AG04450 (cell line): ENCODE results near the gene VSTM4. TPM values are rescaled to one million over a fixed set of nuclear protein-coding genes. Genes with fewer than 3 reads are reported as not detected.
A peak's percentile ranks its signal among the peaks of the same experiment; 100 is the strongest.

Experiments
- CTCF ChIA-PET: fragments of 300-600, 350-600 bp; formaldehyde crosslinking; extraction: SDS; loops from one replicate; lab custom pipeline; 2022; ENCODE audit warnings: antibody characterized with exemption, inconsistent platforms; lab: Charles Lee
- POLR2A ChIA-PET: fragments of 350-600 bp; formaldehyde crosslinking; extraction: SDS; loops from one replicate; lab custom pipeline; 2021; ENCODE audit warnings: antibody characterized with exemption, inconsistent platforms; lab: Yijun Ruan, JAX
- DNase-seq: peaks from one replicate; pipeline ENCODE4 v3.0.0-alpha.2; 2011; ENCODE audit warnings: low read depth, low spot score
- H3K27ac ChIP-seq: one replicate; pipeline ENCODE4 v1.5.1; 2012; ENCODE audit warnings: low read depth, low read length, control low read depth
- H3K27me3 ChIP-seq: one replicate; pipeline ENCODE4 v1.6.0; 2012; ENCODE audit warnings: low read length; ENCODE audit not compliant: control insufficient read depth, insufficient read depth
- H3K4me3 ChIP-seq: 2 replicates; pipeline ENCODE4 v1.5.1; 2011; ENCODE audit warnings: mild to moderate bottlenecking, low read depth, low read length, control low read depth
- H3K9me3 ChIP-seq: 2 replicates; pipeline ENCODE4 v1.5.1; 2012; ENCODE audit warnings: low read length; ENCODE audit not compliant: control insufficient read depth, insufficient read depth
- CTCF ChIP-seq: IDR thresholded peaks from 2 replicates; pipeline ENCODE4 v1.5.1; 2011; ENCODE audit warnings: low read depth, low read length, control low read depth, inconsistent platforms
- polyA plus RNA-seq: library from polyadenylated mRNA; depleted of rRNA; stranded (reverse); fragments of >200 nt; gene quantifications from 2 replicates; pipeline ENCODE4 v1.2.3, GENCODE V29; 2011

The VSTM4 gene
- polyA plus RNA-seq, 1 experiment = 3.6 TPM

GRCh38 chr10:48982584-48982983 is 132.7 kb downstream of the VSTM4 start:
- CTCF ChIA-PET = interaction anchor here (1.0 to 2.9 kb wide), 3 partner anchors 179 to 182 kb away, joined by 3 to 9 read pairs (median 4); no protein-coding TSS in a partner anchor
- TF ChIP-seq CTCF = no peak
- H3K4me3 ChIP-seq = no peak overlapping the region
- no peak overlapping the region for H3K27ac ChIP-seq
- H3K9me3 ChIP-seq = no peaks in the 10 kb centered on the region
- DNase-seq = no peak
- POLR2A ChIA-PET = no interaction called here
- H3K27me3 ChIP-seq = peaks cover 16% of the 10 kb centered on the region

- Histone ChIP-seq H3K4me3 (no peak overlapping the region), H3K27ac (no peak overlapping the region), H3K27me3 (peaks cover 16% of the 10 kb centered on the region), H3K9me3 (no peaks in the 10 kb centered on the region)
- peak; percentile 88 for TF ChIP-seq CTCF
- ChIA-PET POLR2A (no interaction called here), CTCF (interaction anchor here (0.7 to 2.9 kb wide), 7 partner anchors 132 to 532 kb away, joined by 3 to 9 read pairs (median 3); no protein-coding TSS in a partner anchor)
- DNase-seq = peak; percentile 13
Observed at GRCh38 chr10:48981310-48981907, 133.9 kb downstream of the VSTM4 start.

- no peak overlapping the region for H3K27ac ChIP-seq
- no peaks in the 10 kb centered on the region for H3K9me3 ChIP-seq
- no peak for TF ChIP-seq CTCF
- peaks cover 12% of the 10 kb centered on the region for H3K27me3 ChIP-seq
- no peak for DNase-seq
- POLR2A ChIA-PET = no interaction called here
- no peak overlapping the region for H3K4me3 ChIP-seq
- CTCF ChIA-PET = interaction anchor here (0.6 to 1.3 kb wide), 3 partner anchors 11 to 533 kb away, joined by 3 read pairs; no protein-coding TSS in a partner anchor
Observed at GRCh38 chr10:48978318-48978717, 137.0 kb downstream of the VSTM4 start.

- CTCF ChIA-PET = interaction anchor here (0.6 to 1.3 kb wide), 3 partner anchors 188 to 543 kb away, joined by 3 to 7 read pairs (median 3); no protein-coding TSS in a partner anchor
- Histone ChIP-seq H3K27ac (no peak overlapping the region), H3K9me3 (peaks cover 2% of the 10 kb centered on the region; the same call in 1 of the 2 replicates), H3K4me3 (no peak overlapping the region), H3K27me3 (peaks cover 7% of the 10 kb centered on the region)
- peak; percentile 23; the same call in 1 of the 2 replicates for TF ChIP-seq CTCF
- POLR2A ChIA-PET = no interaction called here
- no peak for DNase-seq
Observed at GRCh38 chr10:48976196-48976595, 139.1 kb downstream of the VSTM4 start.

- H3K27ac ChIP-seq = no peak overlapping the region
- POLR2A ChIA-PET = no interaction called here
- H3K27me3 ChIP-seq = peaks cover 6% of the 10 kb centered on the region
- CTCF ChIA-PET = interaction anchor here (1.6 kb wide), 1 partner anchor 537 kb away, joined by 4 read pairs; no protein-coding TSS in a partner anchor
- no peak for DNase-seq
- peaks cover 2% of the 10 kb centered on the region; the same call in 1 of the 2 replicates for H3K9me3 ChIP-seq
- no peak for TF ChIP-seq CTCF
- no peak overlapping the region for H3K4me3 ChIP-seq
Observed at GRCh38 chr10:48974510-48975156, 140.7 kb downstream of the VSTM4 start.
